GM18858 (cell line): Measurements from ENCODE around the gene ZNF792.
"Not testable (repeated sequence)": the region's sequence is repeated elsewhere in the genome, so short reads cannot be mapped to it uniquely, and the experiment has no call there.

Experiments
- ATAC-seq: cut with Tn5 transposase; IDR thresholded peaks from one replicate; pipeline ENCODE4 v1.9.1; 2021; ENCODE audit not compliant: unreplicated experiment

ZNF792 gene

DNA sequence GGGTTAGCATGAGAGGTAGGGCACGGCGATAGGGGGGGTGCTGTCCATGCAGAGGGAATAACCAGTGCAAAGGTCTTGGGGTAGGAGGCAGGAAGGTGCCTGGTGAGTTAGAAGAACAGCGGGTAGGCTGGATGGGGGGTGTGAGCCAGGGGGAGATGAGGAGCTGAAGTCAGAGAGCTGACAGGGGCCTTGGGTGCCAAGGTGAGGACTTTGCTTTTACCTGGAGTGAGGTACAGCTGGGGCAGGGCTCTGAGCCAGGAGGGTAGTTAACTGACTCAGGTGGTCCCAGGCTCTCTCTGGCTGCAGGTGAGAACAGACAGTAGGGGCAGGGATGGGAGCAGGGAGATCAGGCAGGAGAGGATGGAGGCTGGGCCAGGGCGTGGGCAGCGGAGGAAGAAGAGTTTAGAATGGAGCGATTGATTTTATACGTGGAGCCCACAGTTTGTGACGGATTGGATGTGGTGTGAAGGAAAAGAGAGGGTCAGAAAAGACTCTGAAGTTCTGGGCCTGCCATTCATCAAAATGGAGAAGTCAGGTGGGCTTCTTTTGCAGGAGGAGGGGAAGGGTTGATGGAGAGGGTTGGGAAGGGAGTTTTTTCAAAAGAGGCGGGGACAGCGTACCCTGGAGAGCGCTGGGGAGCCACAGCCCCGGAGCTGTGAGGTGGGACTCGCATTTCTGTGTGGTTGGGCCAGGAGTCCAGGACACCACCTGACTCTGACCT lies 34.9 kb upstream of the ZNF792 start:
- no peak for ATAC-seq

DNA sequence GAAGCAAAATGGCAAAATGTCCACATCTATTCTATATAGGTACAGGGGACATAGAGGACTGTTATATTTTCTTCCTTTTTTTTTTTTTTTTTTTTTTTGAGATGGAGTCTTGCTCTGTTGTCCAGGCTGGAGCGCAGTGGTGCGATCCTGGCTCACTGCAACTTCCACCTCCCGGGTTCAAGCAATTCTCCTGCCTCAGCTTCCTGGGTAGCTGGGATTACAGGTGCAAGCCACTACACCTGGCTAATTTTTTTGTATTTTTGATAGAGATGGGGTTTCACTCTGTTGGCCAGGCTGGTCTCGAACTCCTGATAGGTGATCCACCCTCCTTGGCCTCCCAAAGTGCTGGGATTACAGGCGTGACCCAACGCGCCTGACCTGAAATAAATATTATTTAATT lies 34.2 kb upstream of the ZNF792 start:
- not testable (repeated sequence) for ATAC-seq

DNA sequence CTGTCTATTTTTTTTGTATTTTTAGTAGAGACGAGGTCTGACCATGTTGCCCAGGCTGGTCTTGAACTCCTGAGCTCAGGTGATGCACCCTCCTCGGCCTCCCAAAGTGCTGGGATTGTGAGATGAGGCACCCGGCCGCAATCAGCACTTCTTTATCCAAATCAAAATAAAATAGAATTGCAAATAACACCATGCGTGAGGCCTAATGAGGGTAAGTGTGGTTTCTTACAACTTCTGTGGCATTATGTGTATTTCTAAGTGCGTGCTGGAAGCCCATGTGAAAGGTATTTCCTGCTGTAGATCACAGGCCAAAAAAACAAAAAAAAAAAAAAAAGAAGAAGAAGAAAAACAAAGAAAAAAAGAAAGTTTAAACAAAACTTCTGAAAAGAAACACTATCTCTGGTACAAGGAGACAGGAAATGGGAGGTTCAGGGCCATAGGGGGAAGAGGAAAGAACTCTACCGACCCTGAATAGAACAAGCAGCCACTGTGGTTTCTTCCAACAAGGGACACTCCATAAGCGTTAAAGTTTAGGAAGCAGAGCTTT lies 33.1 kb upstream of the ZNF792 start:
- no peak for ATAC-seq

DNA sequence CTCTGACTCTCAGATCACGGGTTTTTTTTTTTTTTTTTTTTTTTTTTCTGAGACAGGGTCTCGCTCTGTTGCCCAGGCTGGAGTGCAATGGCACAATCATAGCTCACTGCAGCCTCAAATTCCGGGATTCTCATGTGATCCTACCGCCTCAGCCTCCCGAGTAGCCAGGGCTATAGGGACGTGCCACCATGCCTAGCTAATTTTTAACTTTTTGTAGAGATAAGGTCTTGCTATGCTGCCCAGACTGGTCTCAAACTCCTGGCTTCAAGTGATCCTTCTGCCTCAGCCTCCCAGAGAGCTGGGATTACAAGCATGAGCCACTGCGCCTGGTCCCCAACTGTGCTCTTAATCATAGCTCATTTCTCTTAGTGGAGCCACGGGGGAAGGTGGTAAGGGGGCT lies 31.5 kb upstream of the ZNF792 start:
- ATAC-seq: no peak

DNA sequence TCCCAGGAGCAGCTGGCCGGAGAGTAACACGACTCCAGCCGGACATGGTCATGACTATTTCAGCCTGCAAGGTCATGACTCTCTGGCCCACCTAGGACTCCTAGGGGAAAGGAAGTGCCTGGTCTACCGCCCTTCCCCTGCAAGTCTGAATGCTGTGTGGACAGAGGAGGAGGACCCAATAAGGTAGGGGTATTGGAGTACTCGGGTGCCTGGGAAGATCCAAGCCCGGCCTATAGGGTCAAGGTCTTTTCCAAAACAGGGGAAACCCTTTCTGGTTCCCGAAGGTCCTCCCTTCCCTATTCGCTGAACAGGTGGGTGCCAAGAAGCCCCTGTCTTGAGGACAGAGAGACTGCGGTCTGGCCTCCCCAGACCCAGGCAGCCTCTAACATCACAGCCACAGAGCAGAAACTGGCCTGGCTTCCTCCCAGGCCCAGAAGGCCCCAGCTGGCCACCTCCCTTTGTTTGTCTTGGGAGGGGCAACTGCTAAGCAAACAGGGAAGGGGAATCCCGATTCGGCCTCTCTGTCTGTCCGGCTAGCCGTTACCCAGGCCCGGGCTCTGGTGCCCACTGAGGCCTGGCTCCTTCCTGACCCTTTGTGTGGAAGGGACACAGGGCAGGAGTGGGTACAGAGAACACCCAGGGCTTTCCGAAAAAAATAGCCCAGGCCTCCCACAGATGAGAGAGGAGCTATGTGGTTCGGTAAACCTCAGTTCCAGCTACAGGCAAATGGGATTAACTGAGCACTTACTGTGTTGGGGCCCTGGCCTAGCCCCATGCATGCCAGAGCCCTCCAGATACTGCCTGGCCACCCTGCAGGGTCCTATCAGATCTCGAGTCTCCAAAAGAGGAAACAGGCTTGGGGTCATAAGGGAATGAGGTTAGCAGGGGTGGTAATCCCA lies 30.9 kb upstream of the ZNF792 start:
- no peak for ATAC-seq

DNA sequence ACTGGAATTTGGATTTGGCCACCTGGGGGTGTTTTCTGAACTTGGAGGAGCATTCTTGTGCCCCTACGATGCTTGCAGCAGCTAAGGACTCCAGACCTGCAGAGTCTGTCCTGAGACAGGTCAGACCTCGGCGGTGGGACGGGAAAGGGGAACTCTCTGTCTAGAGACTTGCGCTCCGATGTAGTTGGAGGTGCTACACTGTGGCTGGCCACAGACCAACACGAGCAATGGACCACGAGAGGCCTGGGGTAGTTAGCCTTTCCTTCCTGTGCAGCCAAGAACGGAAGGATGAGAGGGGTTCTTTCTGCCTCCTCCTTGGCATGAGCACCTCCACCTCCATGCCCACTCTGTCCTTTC lies 30.2 kb upstream of the ZNF792 start:
- ATAC-seq: no peak

DNA sequence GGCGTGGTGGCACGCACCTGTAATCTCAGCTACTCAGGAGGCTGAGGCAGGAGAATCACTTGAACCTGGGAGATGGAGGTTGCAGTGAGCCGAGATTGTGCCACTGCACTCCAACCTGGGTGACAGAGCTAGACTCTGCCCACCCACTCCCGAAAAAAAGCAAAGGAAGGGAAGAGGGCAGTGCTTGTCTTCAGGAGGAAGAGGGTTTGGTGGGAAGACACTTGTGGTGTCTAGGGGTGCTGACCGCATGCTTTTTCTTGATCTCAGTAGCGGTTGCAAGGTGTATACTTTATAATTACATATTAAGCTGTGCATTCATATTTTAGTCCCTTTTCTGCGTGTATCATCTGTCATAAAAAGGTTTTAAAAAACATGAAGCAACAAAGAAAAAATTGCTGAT lies 28.6 kb upstream of the ZNF792 start:
- not testable (repeated sequence) for ATAC-seq

DNA sequence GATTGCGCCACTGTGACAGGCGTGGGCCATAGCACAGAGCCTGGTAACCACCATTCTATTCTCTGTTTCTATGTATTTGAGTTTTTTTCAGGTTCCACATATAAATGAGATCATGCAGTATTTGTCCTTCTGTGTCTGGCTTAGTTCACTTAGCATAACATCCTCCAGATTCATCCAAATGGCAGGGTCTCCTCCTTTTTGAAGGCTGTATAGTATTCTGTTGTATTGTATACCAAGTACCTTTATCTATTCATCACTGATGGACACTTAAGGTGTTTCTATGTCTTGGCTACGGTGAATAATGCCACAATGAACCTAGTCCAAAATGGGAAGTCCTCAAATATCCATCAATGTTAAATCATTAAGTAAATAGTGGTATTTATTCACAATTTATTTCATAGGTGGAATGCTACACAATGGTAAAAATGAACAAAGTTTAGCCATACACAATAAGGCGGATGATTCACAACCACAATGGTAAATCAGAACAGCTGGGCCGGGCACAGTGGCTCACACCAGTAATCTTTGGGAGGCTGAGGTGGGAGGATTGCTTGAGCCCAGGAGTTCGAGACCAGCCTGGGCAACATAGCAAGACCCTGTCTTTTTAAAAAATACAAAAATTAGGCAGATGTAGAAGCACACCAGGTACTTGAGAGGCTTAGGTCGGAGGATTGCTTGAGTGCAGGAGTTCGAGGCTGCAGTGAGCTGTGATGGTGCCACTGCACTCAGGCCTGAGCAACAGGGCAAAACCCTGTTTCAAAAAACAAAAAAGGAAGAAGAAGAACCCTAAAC lies 27.7 kb upstream of the ZNF792 start:
- no peak for ATAC-seq

DNA sequence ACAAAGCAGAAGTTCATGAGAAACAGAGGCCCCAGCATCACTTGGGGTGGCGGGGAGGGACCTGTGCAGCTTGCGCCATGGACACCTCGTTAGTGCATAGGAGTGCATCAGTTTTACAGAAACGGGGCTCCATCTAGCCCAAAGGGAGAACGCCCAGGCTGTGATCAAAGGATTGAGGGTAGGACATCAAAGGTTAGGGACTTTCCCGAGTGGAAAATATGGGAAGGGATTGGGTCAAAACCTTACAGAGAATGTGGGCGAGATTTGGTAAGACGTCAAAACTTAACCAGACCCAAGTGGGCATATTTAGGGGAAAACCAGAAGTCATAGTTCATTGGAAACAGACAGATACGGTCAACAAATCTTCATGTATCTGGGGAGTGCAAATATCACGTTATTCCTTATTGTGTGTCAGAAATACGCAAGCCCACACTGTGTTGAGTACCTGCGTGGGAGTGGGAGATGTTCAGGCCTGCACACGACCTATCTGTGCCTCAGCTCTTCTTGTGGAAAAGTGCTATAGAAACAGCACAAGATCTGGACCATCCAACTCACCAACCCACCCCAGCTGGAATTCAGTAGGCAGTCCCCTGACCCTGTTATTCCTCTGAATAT lies 26.7 kb upstream of the ZNF792 start:
- ATAC-seq: no peak

DNA sequence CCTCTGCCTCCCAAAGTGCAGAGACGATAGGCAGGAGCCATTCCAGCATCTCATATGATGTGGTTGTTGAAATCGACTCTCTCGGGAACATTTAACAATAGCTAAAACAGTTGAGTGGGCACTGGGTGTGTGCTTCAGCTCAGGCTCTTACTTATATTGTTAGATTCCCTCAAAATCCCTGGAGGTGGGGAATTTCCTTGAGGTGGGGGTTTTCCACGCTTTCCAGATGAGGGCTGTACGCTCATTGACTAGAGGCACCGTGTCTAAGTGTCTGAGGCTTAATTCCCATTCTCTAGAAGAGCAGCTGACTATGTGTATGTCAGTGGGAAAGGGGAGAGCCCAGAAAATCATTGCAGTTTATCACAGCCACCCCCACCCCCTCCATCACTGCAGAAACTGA lies 25.3 kb upstream of the ZNF792 start:
- no peak for ATAC-seq

DNA sequence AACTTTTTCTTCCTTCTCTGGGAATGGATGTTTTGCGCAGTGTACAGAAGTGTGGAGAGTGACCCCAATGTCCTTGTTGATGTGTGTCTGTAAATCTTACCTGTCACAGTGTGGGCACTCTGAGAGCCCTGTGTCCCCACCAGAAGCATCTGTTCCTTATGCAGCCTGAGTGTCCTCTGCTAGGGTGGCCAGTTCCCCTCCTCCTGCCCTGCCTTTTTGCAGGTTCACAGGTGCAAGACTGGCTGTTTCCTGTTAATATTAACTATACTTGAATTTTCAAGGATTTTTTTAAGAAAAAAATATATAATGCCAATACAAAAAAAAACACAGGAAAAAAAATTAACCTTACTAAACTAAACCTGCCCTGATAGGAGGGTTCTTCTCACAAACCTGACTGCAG lies 24.1 kb upstream of the ZNF792 start:
- no peak for ATAC-seq

DNA sequence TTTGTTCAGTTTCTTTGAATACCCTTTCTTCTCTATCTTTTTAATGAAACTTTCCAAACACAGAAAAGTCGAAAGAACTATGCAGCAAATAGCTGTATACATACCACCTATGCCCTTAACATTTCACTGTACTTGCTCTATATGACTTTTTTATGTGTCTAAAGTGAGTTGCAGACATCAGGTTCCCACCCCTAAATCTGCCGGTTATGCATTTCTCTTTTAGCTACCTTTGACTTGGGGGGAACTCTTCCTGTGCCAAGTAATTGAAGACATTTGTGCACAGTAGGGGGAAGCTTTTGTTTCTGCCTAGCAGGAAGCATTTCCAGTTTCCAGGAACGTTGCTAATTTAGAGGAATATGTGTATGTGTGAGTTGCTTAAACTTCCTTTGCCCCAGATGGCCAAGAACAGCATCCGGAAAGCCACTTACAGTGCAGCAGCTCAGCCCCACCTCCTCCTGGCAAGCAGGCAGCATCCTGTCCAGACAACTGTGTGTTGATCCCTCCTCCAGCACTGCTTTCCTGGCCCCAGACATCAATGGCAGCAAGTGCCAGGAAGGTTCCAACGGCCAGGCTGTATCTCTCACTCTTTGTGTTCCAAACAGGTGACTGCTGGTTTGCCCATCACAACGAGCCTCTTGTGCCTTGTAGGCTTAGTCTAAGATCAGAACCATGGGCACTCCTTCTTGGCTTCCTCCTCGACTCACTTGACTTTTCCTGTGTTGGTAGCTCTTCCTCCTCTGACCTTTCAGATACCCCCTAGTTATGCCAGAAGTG lies 21.4 kb upstream of the ZNF792 start:
- no peak for ATAC-seq

DNA sequence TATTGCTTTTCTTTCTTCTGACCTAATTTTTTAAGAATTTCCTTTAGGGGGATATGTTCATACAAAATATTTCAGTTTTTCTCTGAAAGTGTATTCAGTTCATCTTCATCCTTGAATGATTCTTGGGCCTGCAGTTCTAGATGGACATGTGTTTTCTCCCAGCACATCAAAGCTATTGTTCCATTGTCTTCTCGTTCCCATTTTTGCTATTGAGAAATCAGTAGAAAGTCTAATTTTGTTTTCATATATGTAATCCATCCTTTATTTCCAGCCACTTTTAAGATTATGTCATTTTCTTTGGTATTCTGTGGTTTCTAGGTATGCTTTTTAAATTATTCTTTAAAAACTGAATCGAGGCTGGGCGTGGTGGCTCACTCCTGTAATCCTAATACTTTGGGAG lies 20.3 kb upstream of the ZNF792 start:
- ATAC-seq: no peak

DNA sequence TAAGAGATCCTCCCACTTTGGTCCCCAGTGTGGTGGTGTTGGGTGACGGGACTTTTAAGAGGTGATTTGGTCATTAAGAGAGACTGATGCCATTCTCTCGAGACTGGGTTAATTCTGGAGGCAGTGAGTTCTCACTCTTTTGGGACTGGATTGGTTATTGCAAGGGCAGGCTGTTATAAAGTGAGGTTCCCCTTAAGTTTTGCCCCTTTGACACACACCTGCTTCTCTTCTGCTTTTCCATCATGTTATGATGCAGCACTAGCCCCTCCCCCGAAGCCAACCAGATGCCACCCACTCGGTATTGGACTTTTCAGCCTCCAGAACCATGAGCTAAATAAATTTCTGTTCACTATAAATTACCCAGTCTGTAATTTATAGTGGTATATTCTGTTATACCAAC lies 19.8 kb upstream of the ZNF792 start:
- no peak for ATAC-seq

DNA sequence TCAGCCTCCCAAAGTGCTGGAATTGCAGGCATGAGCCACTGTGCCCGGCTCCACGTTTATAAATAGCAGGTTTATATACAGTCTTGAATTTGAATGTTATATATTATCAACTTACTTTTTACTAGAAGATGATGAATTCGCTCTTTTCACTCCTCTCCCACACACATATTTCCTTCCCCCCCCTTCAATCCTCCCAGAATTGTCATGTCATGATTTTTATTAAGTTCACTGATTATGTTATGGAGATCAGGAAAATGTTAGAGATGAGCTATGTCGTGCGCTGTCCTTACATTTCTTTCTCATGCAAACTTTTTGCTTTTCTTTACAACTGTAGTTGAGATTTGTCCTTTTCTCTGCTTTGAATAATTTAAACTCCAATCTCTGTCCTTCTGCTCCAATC lies 18.2 kb upstream of the ZNF792 start:
- ATAC-seq: no peak

DNA sequence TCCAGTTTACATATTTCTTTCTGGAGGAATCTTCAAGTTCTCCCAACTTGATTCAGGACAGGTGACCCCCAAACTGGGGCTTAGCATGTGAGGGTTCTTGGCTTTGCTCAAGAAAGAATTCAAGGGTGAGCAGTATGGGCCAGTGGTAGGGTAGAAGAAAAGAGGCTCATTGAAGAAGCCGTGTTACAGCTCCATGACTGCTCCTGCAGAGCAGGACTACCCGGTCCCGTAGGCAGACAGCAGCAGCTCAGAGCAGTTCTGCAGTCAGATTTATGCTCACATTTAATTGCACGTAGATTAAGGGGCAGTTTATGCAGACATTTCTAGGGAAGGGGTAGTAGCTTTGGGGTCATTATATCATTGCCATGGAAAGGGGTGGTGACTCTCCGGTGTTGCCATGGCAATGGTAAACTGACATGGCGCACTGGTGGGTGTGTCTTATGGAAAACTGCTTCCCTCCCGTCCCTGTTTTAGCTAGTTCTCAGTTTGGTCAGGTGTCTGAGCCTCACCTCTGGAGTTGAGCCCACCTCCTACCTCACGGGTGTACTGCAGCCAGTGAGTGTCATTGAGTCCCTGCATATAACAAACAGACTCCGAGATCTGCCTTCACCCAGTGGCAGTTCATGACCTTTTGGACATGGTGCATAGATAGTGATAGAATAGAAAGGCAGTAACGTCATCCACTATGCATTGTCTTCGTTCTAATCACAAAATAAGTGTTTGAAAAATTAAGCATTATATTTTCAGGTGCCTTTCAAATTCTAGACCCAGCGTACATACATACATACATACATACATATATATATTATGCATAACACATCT lies 16.0 kb upstream of the ZNF792 start:
- ATAC-seq: no peak

DNA sequence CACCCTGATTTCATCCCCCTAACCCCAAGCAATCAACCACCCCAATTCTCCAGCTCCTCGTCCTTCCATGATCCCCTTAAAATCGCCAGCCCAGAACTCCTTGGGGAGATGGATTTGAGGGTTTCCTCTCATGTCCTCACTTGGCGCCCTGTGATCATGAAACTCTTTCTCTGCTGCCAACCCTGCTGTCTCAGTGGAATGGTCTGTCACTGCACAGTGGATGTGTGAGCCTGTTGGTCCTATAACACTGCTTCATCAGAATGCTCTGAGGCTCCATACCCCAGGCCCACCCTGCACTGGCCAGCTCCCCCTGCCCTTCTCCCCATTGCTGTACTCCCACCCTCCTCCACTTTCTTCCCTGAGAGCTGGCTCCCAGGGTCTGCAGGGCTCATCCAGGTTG lies 12.6 kb upstream of the ZNF792 start:
- no peak for ATAC-seq

DNA sequence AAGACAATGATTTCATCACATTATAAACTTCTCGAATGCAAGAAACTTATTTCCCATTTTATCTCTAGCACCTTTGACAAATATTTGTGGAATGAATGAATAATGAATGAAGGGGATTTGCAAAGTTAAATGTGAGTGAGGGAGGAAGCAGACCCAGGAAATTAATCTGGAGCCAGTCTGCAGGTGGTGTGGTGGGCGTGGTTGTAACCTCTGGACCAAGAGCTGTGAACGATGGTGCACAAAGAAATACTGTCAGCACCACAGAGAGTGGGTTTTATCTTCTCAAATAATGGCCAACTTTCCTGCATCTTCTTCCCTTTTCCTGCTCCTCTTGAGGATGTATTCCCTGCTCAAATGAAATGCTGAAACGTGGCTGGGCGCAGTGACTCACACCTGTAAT lies 11.0 kb upstream of the ZNF792 start:
- ATAC-seq: no peak

DNA sequence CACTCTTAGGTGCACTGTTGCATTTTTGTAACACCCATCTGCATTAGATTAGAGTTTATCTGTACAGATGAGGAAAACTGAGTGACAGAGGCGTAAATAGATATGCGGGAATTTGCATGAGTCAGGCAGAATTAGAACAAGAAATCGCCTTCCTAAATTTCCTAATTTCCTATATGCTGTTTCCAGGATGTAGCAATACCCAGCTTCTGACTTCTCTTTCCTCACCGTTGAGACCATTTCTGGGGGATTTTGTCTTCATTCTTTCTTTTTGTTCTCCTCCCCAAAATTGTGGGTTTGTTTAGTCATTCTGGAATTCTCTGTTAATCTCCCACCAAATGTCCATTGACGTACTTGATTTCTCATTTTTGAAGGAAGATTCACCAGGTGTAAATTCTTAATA lies 10.6 kb upstream of the ZNF792 start:
- no peak for ATAC-seq
